ENCODE data around the gene PIGBOS1.

- TF ChIP-seq EZH2 (IDR thresholded peaks at IDR 0.05; ENCODE audit: insufficient read depth, poor library complexity, severe bottlenecking) (no peak), EZH2phosphoT487 (IDR thresholded peaks at IDR 0.05; ENCODE audit: insufficient read depth, low read depth) (no peak)
Observed at GRCh38 chr15:55366981-55367380, 48.1 kb upstream of the PIGBOS1 start.
